ENCODE data around the gene LTBP1.

Gene LTBP1

DNA sequence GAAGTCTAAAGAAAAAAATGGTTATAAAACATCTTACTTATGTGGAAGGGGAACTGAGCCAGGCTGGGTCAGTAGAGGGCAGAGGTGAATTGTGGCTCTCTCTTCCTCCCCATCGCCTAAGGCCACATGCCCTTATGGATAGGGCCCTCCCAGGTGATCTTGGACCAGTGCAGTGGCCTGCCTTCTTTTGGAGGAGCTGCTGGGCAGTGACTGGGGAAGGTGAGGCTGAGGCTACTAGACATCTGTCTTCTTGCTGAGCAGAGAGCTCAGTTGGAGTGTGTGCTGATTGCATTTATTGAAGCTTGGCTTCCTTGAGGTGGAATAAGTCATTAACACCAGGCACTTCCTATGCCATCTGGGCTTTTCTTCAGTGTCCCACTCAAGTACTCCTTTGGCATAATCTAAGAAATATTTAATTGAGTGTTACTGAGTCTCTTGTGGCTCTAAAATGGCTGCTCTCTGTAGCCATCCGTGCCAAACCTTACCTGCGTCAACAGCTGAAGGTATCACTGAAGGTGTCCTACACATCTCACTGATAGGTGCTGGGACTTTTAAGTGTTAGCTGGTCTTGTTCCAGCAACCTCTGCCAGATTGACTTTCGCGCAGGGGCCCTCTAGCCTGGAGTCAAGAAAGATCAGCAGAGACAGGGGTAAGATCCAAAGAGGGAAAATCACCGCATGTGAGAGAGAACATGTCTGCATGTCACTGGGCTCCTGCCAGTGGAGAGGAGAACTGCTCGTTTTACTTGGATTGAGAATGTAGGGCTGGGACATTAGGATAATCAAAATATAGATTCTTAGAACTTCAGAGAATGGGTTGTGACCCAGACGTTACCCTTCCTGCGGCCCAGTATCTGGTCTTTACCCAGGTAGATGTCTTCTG lies 256.1 kb downstream of the LTBP1 start:
- Histone ChIP-seq H3K9ac (ENCODE audit: low read length) (no peak overlapping the region), H3K4me1 (ENCODE audit: control insufficient read depth, insufficient read depth, low read length) (no peaks in the 10 kb centered on the region), H3K36me3 (ENCODE audit: control insufficient read depth, insufficient read depth, low read length) (no peaks in the 10 kb centered on the region), H3K27me3 (ENCODE audit: control insufficient read depth, insufficient read depth, low read length) (no peaks in the 10 kb centered on the region), H3K4me3 (ENCODE audit: low read length) (no peak overlapping the region), H3K27ac (ENCODE audit: low read depth, low read length) (no peak overlapping the region)

DNA sequence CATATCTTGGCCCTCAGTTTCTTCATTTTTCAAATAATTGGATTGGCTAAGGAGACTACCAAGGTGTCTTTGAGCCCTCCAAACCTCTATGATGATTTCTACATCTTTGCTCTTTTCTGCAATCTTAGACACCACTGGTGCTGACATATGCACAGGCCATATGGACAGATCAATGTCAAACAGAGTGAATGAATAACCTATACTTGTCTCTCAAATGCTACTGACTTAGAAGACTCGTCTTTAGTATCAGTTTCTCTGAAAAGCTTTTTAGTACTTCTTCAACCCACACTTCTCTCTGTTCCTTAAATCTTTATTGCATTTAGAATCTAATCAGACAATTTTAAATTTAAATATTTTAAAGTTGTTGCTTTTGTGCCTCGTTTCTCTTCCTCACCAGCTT lies 258.2 kb downstream of the LTBP1 start:
- Histone ChIP-seq H3K4me1 (ENCODE audit: control insufficient read depth, insufficient read depth, low read length) (no peaks in the 10 kb centered on the region), H3K27ac (ENCODE audit: low read depth, low read length) (no peak overlapping the region), H3K4me3 (ENCODE audit: low read length) (no peak overlapping the region), H3K27me3 (ENCODE audit: control insufficient read depth, insufficient read depth, low read length) (no peaks in the 10 kb centered on the region), H3K9ac (ENCODE audit: low read length) (no peak overlapping the region), H3K36me3 (ENCODE audit: control insufficient read depth, insufficient read depth, low read length) (no peaks in the 10 kb centered on the region)

DNA sequence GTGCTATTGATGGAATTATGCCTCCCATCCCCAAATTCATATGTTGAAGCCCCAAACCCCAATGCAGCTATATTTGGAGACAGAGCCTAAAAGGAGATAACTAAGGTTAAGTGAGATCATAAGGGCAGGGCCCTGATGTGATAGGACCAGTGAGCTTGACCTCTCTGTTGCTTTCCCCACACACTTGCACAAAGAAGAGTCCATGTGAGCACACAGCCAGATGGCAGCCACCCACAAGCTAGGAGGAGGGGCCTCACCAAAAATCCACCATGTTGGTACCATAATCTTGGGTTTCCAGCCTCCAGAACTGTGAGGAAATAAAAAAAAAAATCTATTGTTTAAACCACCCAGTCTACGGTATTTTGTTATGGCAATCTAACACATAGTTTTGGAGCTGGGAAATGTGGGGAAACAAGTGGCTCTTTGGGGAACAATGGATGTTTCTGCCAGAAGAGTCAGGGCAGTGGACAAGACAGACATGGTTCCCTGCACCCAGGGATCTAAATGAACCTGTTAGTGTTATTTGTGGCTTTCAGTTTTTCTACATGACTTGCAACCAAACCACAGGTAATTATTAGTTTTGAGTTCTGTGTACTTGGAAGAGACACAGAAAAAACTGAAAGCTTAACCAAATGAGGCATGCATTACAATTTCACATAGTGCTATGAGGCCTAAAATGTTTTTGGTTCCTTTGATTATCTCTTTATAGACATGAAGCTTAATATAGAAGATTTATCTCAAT lies 259.1 kb downstream of the LTBP1 start:
- no peak overlapping the region for H3K9ac ChIP-seq (ENCODE audit: low read length)
- peaks cover 5% of the 10 kb centered on the region for H3K4me1 ChIP-seq (ENCODE audit: control insufficient read depth, insufficient read depth, low read length)
- H3K4me3 ChIP-seq (ENCODE audit: low read length), result no peak overlapping the region
- H3K36me3 ChIP-seq (ENCODE audit: control insufficient read depth, insufficient read depth, low read length), result no peaks in the 10 kb centered on the region
- H3K27me3 ChIP-seq (ENCODE audit: control insufficient read depth, insufficient read depth, low read length), result no peaks in the 10 kb centered on the region
- no peak overlapping the region for H3K27ac ChIP-seq (ENCODE audit: low read depth, low read length)

DNA sequence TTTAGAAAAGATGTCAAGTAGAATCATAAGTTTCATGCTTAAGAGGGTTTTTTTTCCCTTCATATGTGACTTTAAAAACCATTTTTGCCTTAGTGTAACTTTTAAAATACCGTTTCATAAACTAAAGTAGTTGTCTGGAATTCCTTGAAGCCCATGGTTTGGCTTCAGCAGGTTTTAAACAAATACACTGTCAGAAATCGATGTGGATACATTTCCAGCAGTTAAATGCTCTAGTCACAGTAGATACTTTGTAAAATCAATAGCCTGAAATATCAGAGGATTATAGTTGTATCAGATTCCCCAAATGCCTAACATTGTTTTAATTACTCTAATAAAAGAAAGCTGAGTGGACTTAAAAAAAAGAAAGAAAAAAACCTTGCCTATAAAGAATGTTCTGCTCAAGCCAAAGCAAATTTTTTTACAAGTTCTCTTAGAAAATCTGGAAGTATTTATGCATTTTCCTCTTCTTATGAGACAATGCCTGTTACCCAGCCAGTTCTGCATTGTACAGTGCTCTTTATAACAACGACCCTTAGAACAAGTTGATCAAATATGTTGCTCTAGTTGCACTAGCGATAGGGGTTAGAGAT lies 260.5 kb downstream of the LTBP1 start:
- peaks cover 7% of the 10 kb centered on the region for H3K4me1 ChIP-seq (ENCODE audit: control insufficient read depth, insufficient read depth, low read length)
- H3K9ac ChIP-seq (ENCODE audit: low read length), result no peak overlapping the region
- no peaks in the 10 kb centered on the region for H3K36me3 ChIP-seq (ENCODE audit: control insufficient read depth, insufficient read depth, low read length)
- no peak overlapping the region for H3K27ac ChIP-seq (ENCODE audit: low read depth, low read length)
- no peak overlapping the region for H3K4me3 ChIP-seq (ENCODE audit: low read length)
- no peaks in the 10 kb centered on the region for H3K27me3 ChIP-seq (ENCODE audit: control insufficient read depth, insufficient read depth, low read length)

DNA sequence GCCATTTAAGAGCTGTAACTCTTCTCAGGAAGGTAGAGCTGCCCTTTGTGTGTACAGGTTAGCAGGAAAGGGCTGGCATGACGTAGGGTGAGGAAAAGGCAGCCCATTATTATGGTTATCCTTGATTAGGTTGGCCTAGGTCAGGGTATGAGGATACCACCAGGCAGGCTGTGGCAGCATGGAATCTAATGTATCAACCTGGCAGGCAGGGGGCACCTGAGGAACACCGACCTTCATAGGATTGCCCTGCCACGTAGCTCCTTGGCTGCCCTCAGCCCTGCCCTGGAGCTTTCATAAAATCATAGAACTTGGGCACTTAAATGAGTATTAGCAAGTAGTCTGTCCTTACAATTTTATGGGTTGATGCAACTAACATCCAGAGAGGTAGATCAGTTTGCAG lies 261.6 kb downstream of the LTBP1 start:
- no peaks in the 10 kb centered on the region for H3K27me3 ChIP-seq (ENCODE audit: control insufficient read depth, insufficient read depth, low read length)
- no peak overlapping the region for H3K27ac ChIP-seq (ENCODE audit: low read depth, low read length)
- H3K4me3 ChIP-seq (ENCODE audit: low read length), result no peak overlapping the region
- H3K36me3 ChIP-seq (ENCODE audit: control insufficient read depth, insufficient read depth, low read length), result no peaks in the 10 kb centered on the region
- peaks cover 7% of the 10 kb centered on the region for H3K4me1 ChIP-seq (ENCODE audit: control insufficient read depth, insufficient read depth, low read length)
- H3K9ac ChIP-seq (ENCODE audit: low read length), result no peak overlapping the region

DNA sequence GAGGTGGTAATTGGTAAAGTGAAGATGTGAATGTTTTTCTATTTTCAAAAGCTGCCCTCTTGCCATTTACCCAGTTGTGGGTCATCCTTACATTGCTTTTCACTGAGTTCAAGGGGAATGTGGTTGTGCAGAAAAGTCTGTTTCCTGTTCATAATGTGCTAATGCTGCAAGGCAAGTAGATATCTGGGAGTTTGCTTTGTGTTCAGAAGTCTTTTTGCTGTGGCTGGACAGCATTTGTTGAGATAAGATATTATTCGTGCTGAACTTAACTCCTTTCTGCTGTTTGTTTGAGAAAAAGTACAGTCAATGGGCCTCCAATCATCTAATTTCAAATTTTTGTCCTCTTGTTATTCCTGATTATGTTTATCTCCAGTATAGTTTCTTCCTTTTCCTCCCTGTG lies 263.2 kb downstream of the LTBP1 start:
- no peak overlapping the region for H3K9ac ChIP-seq (ENCODE audit: low read length)
- H3K27me3 ChIP-seq (ENCODE audit: control insufficient read depth, insufficient read depth, low read length), result no peaks in the 10 kb centered on the region
- no peak overlapping the region for H3K4me3 ChIP-seq (ENCODE audit: low read length)
- no peaks in the 10 kb centered on the region for H3K36me3 ChIP-seq (ENCODE audit: control insufficient read depth, insufficient read depth, low read length)
- peak overlapping the region; percentile 36 for H3K27ac ChIP-seq (ENCODE audit: low read depth, low read length)
- H3K4me1 ChIP-seq (ENCODE audit: control insufficient read depth, insufficient read depth, low read length), result peaks cover 12% of the 10 kb centered on the region

DNA sequence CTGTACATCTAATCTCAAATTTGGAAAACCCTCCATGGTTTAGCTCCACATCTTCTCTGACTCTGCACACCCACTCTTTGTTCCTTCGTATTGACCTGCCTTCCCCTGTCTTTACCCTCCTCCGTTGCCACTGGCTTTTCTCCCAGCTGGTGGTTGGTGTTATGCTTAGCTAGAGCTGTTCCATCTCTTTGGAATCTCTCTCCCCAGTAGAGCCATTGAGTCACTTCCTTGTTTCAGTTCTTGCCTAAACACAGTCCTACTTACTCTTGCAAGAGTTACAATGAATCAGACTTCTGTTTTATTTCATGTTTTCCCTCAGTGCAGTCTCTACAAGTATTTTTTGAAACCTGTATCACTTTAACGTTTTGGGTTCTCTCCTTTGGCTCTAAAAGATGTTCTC lies 263.9 kb downstream of the LTBP1 start:
- peak overlapping the region; percentile 16 for H3K27ac ChIP-seq (ENCODE audit: low read depth, low read length)
- H3K36me3 ChIP-seq (ENCODE audit: control insufficient read depth, insufficient read depth, low read length), result no peaks in the 10 kb centered on the region
- no peak overlapping the region for H3K4me3 ChIP-seq (ENCODE audit: low read length)
- H3K27me3 ChIP-seq (ENCODE audit: control insufficient read depth, insufficient read depth, low read length), result no peaks in the 10 kb centered on the region
- H3K9ac ChIP-seq (ENCODE audit: low read length), result no peak overlapping the region
- H3K4me1 ChIP-seq (ENCODE audit: control insufficient read depth, insufficient read depth, low read length), result peaks cover 12% of the 10 kb centered on the region

DNA sequence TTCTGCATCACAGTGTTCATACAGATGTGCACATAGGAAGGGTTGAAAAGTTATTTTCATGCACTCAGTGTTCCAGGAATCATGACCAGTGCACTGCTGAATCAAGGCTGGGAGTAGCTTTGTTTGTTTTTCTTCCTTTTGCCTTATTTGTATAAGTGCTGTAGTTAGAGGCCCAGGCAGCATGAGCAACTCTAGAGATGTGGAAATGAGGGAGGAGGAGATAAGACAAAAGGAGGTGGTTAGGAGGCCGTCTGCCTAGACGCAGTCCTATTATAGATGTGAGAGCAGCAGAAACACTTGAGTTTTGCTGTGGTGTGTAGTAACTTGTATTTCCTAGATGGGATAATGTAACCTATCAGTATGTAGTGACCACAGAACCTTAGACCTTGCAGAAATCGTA lies 265.4 kb downstream of the LTBP1 start:
- Histone ChIP-seq H3K27ac (ENCODE audit: low read depth, low read length) (peak overlapping the region; percentile 3), H3K4me3 (ENCODE audit: low read length) (no peak overlapping the region), H3K9ac (ENCODE audit: low read length) (no peak overlapping the region), H3K27me3 (ENCODE audit: control insufficient read depth, insufficient read depth, low read length) (no peaks in the 10 kb centered on the region), H3K36me3 (ENCODE audit: control insufficient read depth, insufficient read depth, low read length) (no peaks in the 10 kb centered on the region), H3K4me1 (ENCODE audit: control insufficient read depth, insufficient read depth, low read length) (peaks cover 17% of the 10 kb centered on the region)

DNA sequence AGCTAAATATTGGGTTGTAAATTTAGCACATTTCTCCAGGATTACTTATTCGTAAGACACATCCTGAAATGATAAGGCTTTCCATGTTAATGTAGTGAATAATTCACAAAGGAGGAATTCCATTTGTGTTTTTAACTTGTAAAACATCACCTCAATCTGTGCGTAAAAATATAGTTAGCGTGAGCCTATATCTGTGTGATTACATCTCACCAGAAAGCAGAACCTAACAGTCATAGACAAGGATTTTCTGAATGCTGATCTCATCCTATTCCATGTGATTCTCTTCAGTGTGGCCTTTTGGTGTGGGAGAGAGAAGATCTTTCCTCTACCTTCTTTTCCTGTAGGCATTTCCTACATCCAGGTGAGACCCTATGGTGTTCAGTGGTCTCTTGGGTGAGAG lies 266.5 kb downstream of the LTBP1 start:
- Histone ChIP-seq H3K27ac (ENCODE audit: low read depth, low read length) (no peak overlapping the region), H3K27me3 (ENCODE audit: control insufficient read depth, insufficient read depth, low read length) (no peaks in the 10 kb centered on the region), H3K36me3 (ENCODE audit: control insufficient read depth, insufficient read depth, low read length) (no peaks in the 10 kb centered on the region), H3K9ac (ENCODE audit: low read length) (no peak overlapping the region), H3K4me1 (ENCODE audit: control insufficient read depth, insufficient read depth, low read length) (peaks cover 17% of the 10 kb centered on the region), H3K4me3 (ENCODE audit: low read length) (no peak overlapping the region)

DNA sequence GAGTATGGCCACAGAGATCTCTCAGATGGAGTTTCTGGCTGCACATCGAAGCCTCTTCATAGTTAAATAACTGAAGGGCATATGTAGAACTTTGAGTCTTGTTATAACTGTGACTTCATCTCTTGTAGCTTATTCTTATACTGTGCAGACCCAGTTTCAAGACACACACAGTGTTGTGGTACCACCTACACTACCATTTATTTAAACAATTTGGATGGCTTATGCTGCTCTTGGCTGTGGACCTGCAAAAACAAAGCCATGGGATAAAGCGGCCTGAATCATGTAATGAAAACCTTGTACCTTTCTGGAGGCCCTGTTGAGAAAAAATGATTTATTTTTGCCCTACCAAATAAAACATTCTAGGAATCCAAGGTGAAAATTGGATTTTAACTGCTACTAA lies 266.9 kb downstream of the LTBP1 start:
- Histone ChIP-seq H3K9ac (ENCODE audit: low read length) (no peak overlapping the region), H3K4me1 (ENCODE audit: control insufficient read depth, insufficient read depth, low read length) (peaks cover 17% of the 10 kb centered on the region), H3K27ac (ENCODE audit: low read depth, low read length) (no peak overlapping the region), H3K36me3 (ENCODE audit: control insufficient read depth, insufficient read depth, low read length) (no peaks in the 10 kb centered on the region), H3K27me3 (ENCODE audit: control insufficient read depth, insufficient read depth, low read length) (no peaks in the 10 kb centered on the region), H3K4me3 (ENCODE audit: low read length) (no peak overlapping the region)

DNA sequence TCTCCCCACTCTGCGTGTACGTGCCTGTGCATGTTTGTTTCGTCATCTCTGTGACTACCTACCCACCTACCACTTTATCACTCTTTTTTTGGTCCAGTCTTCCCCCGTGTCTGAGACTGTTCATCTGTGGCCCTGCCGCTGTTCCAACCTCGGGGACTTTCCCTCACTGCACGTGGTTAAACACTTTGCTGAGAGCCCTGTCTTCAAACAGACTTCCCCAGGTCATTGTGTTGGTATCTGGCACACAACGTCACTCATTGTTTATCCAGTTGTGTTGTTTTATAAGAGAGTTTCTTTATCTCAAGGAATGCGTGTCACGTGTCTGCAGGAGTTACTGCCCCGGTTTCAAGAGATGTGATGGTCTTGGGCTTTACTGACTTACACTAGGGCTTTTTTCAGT lies 267.7 kb downstream of the LTBP1 start:
- no peaks in the 10 kb centered on the region for H3K36me3 ChIP-seq (ENCODE audit: control insufficient read depth, insufficient read depth, low read length)
- no peak overlapping the region for H3K27ac ChIP-seq (ENCODE audit: low read depth, low read length)
- no peak overlapping the region for H3K9ac ChIP-seq (ENCODE audit: low read length)
- no peaks in the 10 kb centered on the region for H3K27me3 ChIP-seq (ENCODE audit: control insufficient read depth, insufficient read depth, low read length)
- no peak overlapping the region for H3K4me3 ChIP-seq (ENCODE audit: low read length)
- peaks cover 17% of the 10 kb centered on the region for H3K4me1 ChIP-seq (ENCODE audit: control insufficient read depth, insufficient read depth, low read length)

DNA sequence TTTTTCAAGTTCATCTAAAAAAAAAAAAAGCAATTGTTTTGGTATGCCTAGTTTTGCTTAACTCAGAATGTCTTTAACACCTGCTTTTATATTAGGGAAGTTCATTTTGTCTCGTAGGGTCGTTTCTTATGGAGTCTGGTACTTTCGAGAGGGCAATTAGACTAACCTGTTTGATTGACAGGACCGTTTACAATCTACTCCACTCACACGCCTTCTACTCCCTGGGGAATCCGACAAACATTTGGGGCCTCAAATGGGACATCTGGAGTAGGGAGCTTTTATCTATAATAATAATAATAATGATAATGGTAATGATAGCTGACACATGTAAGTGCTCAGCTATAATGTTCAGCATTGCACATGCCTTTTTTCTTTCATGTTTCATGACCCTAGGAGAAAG lies 268.1 kb downstream of the LTBP1 start:
- peaks cover 17% of the 10 kb centered on the region for H3K4me1 ChIP-seq (ENCODE audit: control insufficient read depth, insufficient read depth, low read length)
- H3K4me3 ChIP-seq (ENCODE audit: low read length), result no peak overlapping the region
- H3K9ac ChIP-seq (ENCODE audit: low read length), result no peak overlapping the region
- H3K36me3 ChIP-seq (ENCODE audit: control insufficient read depth, insufficient read depth, low read length), result no peaks in the 10 kb centered on the region
- no peaks in the 10 kb centered on the region for H3K27me3 ChIP-seq (ENCODE audit: control insufficient read depth, insufficient read depth, low read length)
- no peak overlapping the region for H3K27ac ChIP-seq (ENCODE audit: low read depth, low read length)
